H1 (cell line): ENCODE results near the gene R3HDM2. TPM values are rescaled to one million over a fixed set of nuclear protein-coding genes. Genes with fewer than 3 reads are reported as not detected.

ENCODE experiments used
- CTCF ChIA-PET: fragments of 300-600 bp; sonication (Branson Sonifier 250); formaldehyde crosslinking; loops from one replicate; lab custom pipeline; 2021; ENCODE audit not compliant: partially characterized antibody; lab: Charles Lee
- POLR2A ChIA-PET: fragments of 300-600 bp; sonication (Branson Sonifier 250); formaldehyde crosslinking; loops from one replicate; lab custom pipeline; 2021; ENCODE audit warnings: inconsistent platforms; ENCODE audit not compliant: partially characterized antibody; lab: Charles Lee
- DNase-seq, 2 experiments: peaks; one replicate each; pipeline versions ENCODE4 v3.0.0 to v3.0.0-alpha.2; 2010 to 2022; ENCODE audit warnings: low spot score in 2 of 2, low read depth in 1 of 2, mixed read lengths in 1 of 2
- FAIRE-seq: peaks from 2 replicates; lab custom pipeline; 2011; peaks lifted over from hg19 to GRCh38; lab: Jason Lieb, UNC
- H2AFZ ChIP-seq: 2 replicates; pipeline ENCODE4 v1.8.1; 2012; ENCODE audit warnings: low read length, inconsistent platforms
- H2AK5ac ChIP-seq: 2 replicates; pipeline ENCODE4 v1.6.1; 2013; ENCODE audit warnings: low read depth, low read length
- H2BK120ac ChIP-seq: replicated peaks from 2 replicates; pipeline ENCODE3; 2013; ENCODE audit warnings: low read depth, low read length, inconsistent platforms
- H2BK12ac ChIP-seq: 2 replicates; pipeline ENCODE4 v1.6.1; 2013; ENCODE audit warnings: low read depth, low read length
- H2BK15ac ChIP-seq: 2 replicates; pipeline ENCODE4 v1.6.1; 2013; ENCODE audit warnings: low read length
- H2BK20ac ChIP-seq: 2 replicates; pipeline ENCODE4 v1.6.1; 2013; ENCODE audit warnings: low read length
- H2BK5ac ChIP-seq: 2 replicates; pipeline ENCODE4 v1.6.1; 2013; ENCODE audit warnings: low read depth, low read length
- H3K14ac ChIP-seq: 2 replicates; pipeline ENCODE4 v1.6.1; 2013; ENCODE audit warnings: inconsistent platforms; ENCODE audit not compliant: insufficient read length
- H3K18ac ChIP-seq: 2 replicates; pipeline ENCODE4 v1.6.1; 2013; ENCODE audit warnings: low read length; ENCODE audit errors: extremely low read depth
- H3K23ac ChIP-seq: 2 replicates; pipeline ENCODE4 v1.6.1; 2013; ENCODE audit warnings: inconsistent platforms; ENCODE audit not compliant: insufficient read length
- H3K23me2 ChIP-seq: 2 replicates; pipeline ENCODE4 v1.6.1; 2013; ENCODE audit warnings: low read depth, low read length
- H3K27ac ChIP-seq: 2 replicates; pipeline ENCODE4 v1.6.1; 2011; ENCODE audit warnings: low read depth, low read length, inconsistent platforms
- H3K27me3 ChIP-seq, 4 experiments: replicated peaks in 1 of 4; 1 replicate in 1 of 4; 2 replicates in 3 of 4; pipeline versions ENCODE4 v1.6.1 to v1.8.1; 2011 to 2013; ENCODE audit warnings: low read length in 3 of 4, mild to moderate bottlenecking in 3 of 4, inconsistent platforms in 2 of 4, mixed read lengths in 2 of 4, moderate library complexity in 1 of 4; ENCODE audit not compliant: control insufficient read depth in 3 of 4, insufficient read depth in 3 of 4; ENCODE audit errors: extremely low read depth in 1 of 4
- H3K36me3 ChIP-seq, 4 experiments: 2 replicates each; pipeline versions ENCODE4 v1.6.1 to v1.8.1; 2011 to 2013; ENCODE audit warnings: mild to moderate bottlenecking in 4 of 4, low read length in 3 of 4, moderate library complexity in 2 of 4, control low read depth in 1 of 4, inconsistent platforms in 1 of 4; ENCODE audit not compliant: insufficient read depth in 4 of 4, control insufficient read depth in 2 of 4
- H3K4ac ChIP-seq: replicated peaks from 2 replicates; pipeline ENCODE3; 2013; ENCODE audit warnings: low read length, low read depth, mixed read lengths, inconsistent platforms; ENCODE audit not compliant: insufficient read length
- H3K4me1 ChIP-seq, 4 experiments: replicated peaks in 1 of 4; 1 replicate in 1 of 4; 2 replicates in 3 of 4; pipeline versions ENCODE4 v1.6.1 to v1.8.1; 2011 to 2013; ENCODE audit warnings: low read length in 3 of 4, inconsistent platforms in 2 of 4, mixed read lengths in 1 of 4; ENCODE audit not compliant: insufficient read depth in 4 of 4, control insufficient read depth in 3 of 4
- H3K4me2 ChIP-seq, 2 experiments: 2 replicates each; pipeline versions ENCODE4 v1.6.1 to v1.8.1; 2011 to 2013; ENCODE audit warnings: low read depth in 2 of 2, low read length in 2 of 2, control low read depth in 1 of 2, inconsistent platforms in 1 of 2, mild to moderate bottlenecking in 1 of 2; ENCODE audit not compliant: insufficient read depth in 1 of 2
- H3K4me3 ChIP-seq, 4 experiments: fragments of 200-600, 300-600 bp in 1 of 4; sonication (generic), shearing (Covaris generic), sonication (Bioruptor Twin) in 1 of 4; 2 replicates each; pipeline versions ENCODE4 v1.5.1 to v1.8.1; 2011 to 2016; ENCODE audit warnings: low read length in 4 of 4, low read depth in 3 of 4, control low read depth in 2 of 4, inconsistent platforms in 2 of 4, mild to moderate bottlenecking in 2 of 4, mixed read lengths in 1 of 4, moderate library complexity in 1 of 4; ENCODE audit not compliant: insufficient read depth in 2 of 4; ENCODE audit errors: extremely low read depth in 1 of 4
- H3K56ac ChIP-seq: replicated peaks from 2 replicates; pipeline ENCODE3; 2013; ENCODE audit warnings: low read depth, mild to moderate bottlenecking, mixed read lengths, low read length, inconsistent platforms; ENCODE audit not compliant: insufficient read length
- H3K79me1 ChIP-seq: 2 replicates; pipeline ENCODE4 v1.6.1; 2013; ENCODE audit warnings: low read depth, low read length, control low read depth
- H3K79me2 ChIP-seq, 2 experiments: 2 replicates each; pipeline versions ENCODE4 v1.6.1 to v1.8.1; 2012 to 2013; ENCODE audit warnings: low read length in 2 of 2, mild to moderate bottlenecking in 2 of 2, inconsistent platforms in 1 of 2; ENCODE audit not compliant: insufficient read depth in 2 of 2, control insufficient read depth in 1 of 2
- H3K9ac ChIP-seq, 4 experiments: replicated peaks in 1 of 4; 1 replicate in 1 of 4; 2 replicates in 3 of 4; pipeline versions ENCODE4 v1.6.1 to v1.8.1; 2011 to 2013; ENCODE audit warnings: low read depth in 3 of 4, low read length in 3 of 4, control low read depth in 2 of 4, mild to moderate bottlenecking in 2 of 4, moderate library complexity in 2 of 4, inconsistent platforms in 1 of 4; ENCODE audit errors: extremely low read depth in 1 of 4
- H3K9me3 ChIP-seq, 2 experiments: 2 replicates each; pipeline versions ENCODE4 v1.6.1 to v1.8.1; 2012 to 2013; ENCODE audit warnings: mild to moderate bottlenecking in 2 of 2, moderate library complexity in 2 of 2, control low read depth in 1 of 2, inconsistent platforms in 1 of 2, low read depth in 1 of 2, low read length in 1 of 2, mixed read lengths in 1 of 2; ENCODE audit not compliant: insufficient read depth in 2 of 2
- H4K20me1 ChIP-seq, 2 experiments: replicated peaks in 1 of 2; 2 replicates each; pipeline versions ENCODE3 to v1.8.1; 2011 to 2013; ENCODE audit warnings: inconsistent platforms in 2 of 2, low read length in 2 of 2, mild to moderate bottlenecking in 1 of 2; ENCODE audit not compliant: insufficient read depth in 2 of 2, control insufficient read depth in 1 of 2
- H4K5ac ChIP-seq: 2 replicates; pipeline ENCODE4 v1.6.1; 2013; ENCODE audit warnings: low read length, low read depth, mixed read lengths, inconsistent platforms; ENCODE audit not compliant: insufficient read length
- H4K8ac ChIP-seq: 2 replicates; pipeline ENCODE4 v1.8.0; 2013; ENCODE audit warnings: mild to moderate bottlenecking, moderate library complexity, low read length, inconsistent platforms; ENCODE audit not compliant: insufficient read depth; ENCODE audit errors: extremely low read depth
- H4K91ac ChIP-seq: replicated peaks from 2 replicates; pipeline ENCODE3; 2013; ENCODE audit warnings: low read length, mixed read lengths, inconsistent platforms; ENCODE audit not compliant: insufficient read length
- CHD1 ChIP-seq: IDR thresholded peaks from 2 replicates; pipeline ENCODE4 v1.6.1; 2012; ENCODE audit warnings: low read depth, low read length, improper control_type of control experiment
- SUZ12 ChIP-seq: fragments of 200-600 bp; sonication (generic); IDR thresholded peaks from 2 replicates; pipeline ENCODE4 v1.6.1; 2012; ENCODE audit warnings: mild to moderate bottlenecking, inconsistent platforms, low read length, moderate library complexity, mixed read lengths
- WGBS, 2 experiments: shearing (Covaris generic) in 1 of 2; methylation state at CpG; one replicate each; pipeline versions ENCODE4 v1.1.6 to v1.1.7; 2013 to 2015; ENCODE audit warnings: low lambda C conversion rate in 2 of 2, mixed read lengths in 2 of 2, inconsistent platforms in 1 of 2, low coverage in 1 of 2, missing lambda C conversion rate in 1 of 2; ENCODE audit not compliant: insufficient replicate concordance in 2 of 2, insufficient coverage in 1 of 2, insufficient read length in 1 of 2; ENCODE audit errors: extremely low coverage in 1 of 2, missing lambda C conversion rate in 1 of 2; 5-methylcytosine and 5-hydroxymethylcytosine counted together
- polyA plus RNA-seq, 7 experiments: library from polyadenylated mRNA; depleted of rRNA in 3 of 7; stranded (reverse) in 5 of 7; unstranded in 2 of 7; fragments of >200 nt in 5 of 7; fragments of 200-250 nt in 2 of 7; gene quantifications; 1 replicate in 5 of 7; 2 replicates in 1 of 7; 4 replicates in 1 of 7; pipeline versions ENCODE4 v1.2.1 to v1.2.3, GENCODE V29; 2011 to 2013; ENCODE audit warnings: missing spikeins in 2 of 7, mixed read lengths in 2 of 7
- total RNA-seq: library from RNA; stranded (reverse); fragmentation: NEBNext Ultra II Directional; extraction: Animal tissue kit (Norgen Biotek cat#: 25700); gene quantifications from 2 replicates; pipeline ENCODE4 v1.2.1, GENCODE V29; 2021
- TF ChIP-seq, protein P1 (sequence below): IDR thresholded peaks from 2 replicates; pipeline ENCODE4 v1.6.1; 2012; ENCODE audit warnings: inconsistent platforms
- TF ChIP-seq, protein P2 (sequence below): IDR thresholded peaks from 2 replicates; pipeline ENCODE4 v1.6.1; 2012; ENCODE audit warnings: inconsistent platforms

R3HDM2 gene
- total and polyA plus RNA-seq, 2 of the 8 experiments (the other 6 are each of a cell fraction or from before 2014, with no cell fraction given): 25.6 to 27.0 TPM

DNA sequence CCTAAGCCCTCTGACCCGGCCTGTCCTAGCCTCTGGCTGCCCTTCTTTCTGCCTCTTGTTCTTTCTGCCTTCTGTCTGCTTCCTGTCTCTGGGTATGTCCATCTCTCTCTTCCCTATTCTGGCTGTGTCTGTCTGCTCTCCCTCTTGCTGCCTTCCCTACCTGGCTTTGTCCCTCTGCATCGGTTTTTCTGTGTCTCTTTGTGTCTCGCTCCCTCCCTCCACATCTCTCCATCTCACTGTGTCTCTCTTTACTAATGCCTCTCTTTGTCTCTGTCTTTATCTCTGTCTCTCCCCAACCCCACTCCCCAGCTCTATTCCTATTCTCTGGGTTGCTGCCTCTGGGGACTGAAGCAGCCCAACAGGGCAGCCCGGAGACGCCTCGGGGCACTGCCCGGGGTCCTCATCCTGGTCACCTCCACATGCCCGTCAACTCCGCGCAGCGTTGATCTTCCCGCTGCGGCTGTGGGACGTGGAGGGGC is 191.2 kb downstream of the R3HDM2 start:
- CTCF ChIA-PET: interaction anchor here (0.8 to 27.9 kb wide), 11 partner anchors 7 to 217 kb away, joined by 3 to 726 read pairs (median 5); partner anchors contain the start of genes GLI1, INHBE, NXPH4 and SHMT2
- POLR2A ChIA-PET: interaction anchor here (0.8 to 23.7 kb wide), 11 partner anchors 10 to 219 kb away, joined by 3 to 852 read pairs (median 14); partner anchors contain the start of genes INHBE, LRP1, NXPH4 and SHMT2

More for the DNA sequence above, 191.2 kb downstream of the R3HDM2 start:
- FAIRE-seq: no peak
- H2BK20ac ChIP-seq: no peak overlapping the region; the same call in 1 of the 2 replicates
- no peak overlapping the region for H4K5ac ChIP-seq
- no peak overlapping the region for H3K56ac ChIP-seq
- no peak for DNase-seq
- H3K4ac ChIP-seq: peak overlapping the region; percentile 21
- peak overlapping the region; percentile 56 for H4K91ac ChIP-seq
- no peaks in the 10 kb centered on the region for H3K9me3 ChIP-seq
- peaks cover 59 to 86% (median 80%) of the 10 kb centered on the region in 4 experiments for H3K27me3 ChIP-seq
- peak overlapping the region; percentile 96; the same call in 1 of the 2 replicates for H4K8ac ChIP-seq
- 4% methylated on average over 14 of the region's 14 CpGs; no CpG with 5 or more reads in 1 of the 2 experiments for WGBS, 2 experiments
- no peak overlapping the region for H2BK120ac ChIP-seq
- TF ChIP-seq CHD1: no peak
- TF ChIP-seq, protein P1, sequence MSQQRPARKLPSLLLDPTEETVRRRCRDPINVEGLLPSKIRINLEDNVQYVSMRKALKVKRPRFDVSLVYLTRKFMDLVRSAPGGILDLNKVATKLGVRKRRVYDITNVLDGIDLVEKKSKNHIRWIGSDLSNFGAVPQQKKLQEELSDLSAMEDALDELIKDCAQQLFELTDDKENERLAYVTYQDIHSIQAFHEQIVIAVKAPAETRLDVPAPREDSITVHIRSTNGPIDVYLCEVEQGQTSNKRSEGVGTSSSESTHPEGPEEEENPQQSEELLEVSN: peak; percentile 64
- TF ChIP-seq SUZ12: peak; percentile 26; the same call in 1 of the 2 replicates
- TF ChIP-seq, protein P2, sequence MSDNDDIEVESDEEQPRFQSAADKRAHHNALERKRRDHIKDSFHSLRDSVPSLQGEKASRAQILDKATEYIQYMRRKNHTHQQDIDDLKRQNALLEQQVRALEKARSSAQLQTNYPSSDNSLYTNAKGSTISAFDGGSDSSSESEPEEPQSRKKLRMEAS: 0 out of 2 replicates have a peak, but pooled peaks have one; percentile 17
- H4K20me1 ChIP-seq: peaks cover 15 to 18% of the 10 kb centered on the region in 2 experiments
- peaks cover 6 to 73% (median 46%) of the 10 kb centered on the region in 4 experiments for H3K4me1 ChIP-seq
- peak overlapping the region; percentile 89 to 91 for H3K4me2 ChIP-seq
- no peak overlapping the region for H3K23ac ChIP-seq
- H2AFZ ChIP-seq: no peak overlapping the region
- no peak overlapping the region for H3K27ac ChIP-seq
- H2AK5ac ChIP-seq: no peak overlapping the region; the same call in 1 of the 2 replicates
- H3K23me2 ChIP-seq: peaks cover 26% of the 10 kb centered on the region
- H2BK5ac ChIP-seq: no peak overlapping the region; the same call in 1 of the 2 replicates
- peak overlapping the region in 3 of 4 experiments; percentile 2 to 42 (median 41); a peak in 4 of 7 replicates for H3K9ac ChIP-seq
- H3K79me2 ChIP-seq: no peaks in the 10 kb centered on the region
- peak overlapping the region; percentile 42 to 67 (median 46) for H3K4me3 ChIP-seq
- H3K18ac ChIP-seq: peak overlapping the region; percentile 83
- H3K14ac ChIP-seq: peak overlapping the region; percentile 4
- H2BK15ac ChIP-seq: peak overlapping the region; percentile 88; the same call in 1 of the 2 replicates
- peak overlapping the region; percentile 99 for H2BK12ac ChIP-seq
- H3K36me3 ChIP-seq: peaks cover 0 to 1% (median 0%) of the 10 kb centered on the region in 4 experiments; a peak in 2 of 8 replicates
- no peaks in the 10 kb centered on the region for H3K79me1 ChIP-seq
